Mesenchymal stem cell (in vitro differentiated cells and primary cell): ENCODE results near the gene GSTO2.

Experiments
- DNase-seq: peaks from one replicate; pipeline ENCODE4 v3.0.0-alpha.2; 2013
- H2AFZ ChIP-seq: one replicate; pipeline ENCODE4 v1.6.1; 2013; ENCODE audit warnings: low read depth, mild to moderate bottlenecking, control low read depth, inconsistent platforms, low read length, moderate library complexity
- H2AK5ac ChIP-seq: 2 replicates; pipeline ENCODE4 v1.6.1; 2013; ENCODE audit warnings: low read length, moderate library complexity, mild to moderate bottlenecking, inconsistent platforms; ENCODE audit not compliant: severe bottlenecking
- H2BK120ac ChIP-seq: one replicate; pipeline ENCODE4 v1.6.1; 2013; ENCODE audit warnings: low read depth, mild to moderate bottlenecking, inconsistent platforms, low read length, moderate library complexity
- H2BK12ac ChIP-seq, 2 experiments: one replicate each; pipeline ENCODE4 v1.6.1; 2013; ENCODE audit warnings: inconsistent platforms in 2 of 2, low read length in 2 of 2, mild to moderate bottlenecking in 2 of 2, moderate library complexity in 2 of 2, control low read depth in 1 of 2
- H2BK15ac ChIP-seq: one replicate; pipeline ENCODE4 v1.6.1; 2013; ENCODE audit warnings: mild to moderate bottlenecking, low read depth, inconsistent platforms; ENCODE audit not compliant: poor library complexity, severe bottlenecking
- H2BK5ac ChIP-seq: 2 replicates; pipeline ENCODE4 v1.6.1; 2013; ENCODE audit warnings: low read depth, mild to moderate bottlenecking, low read length, control low read depth, inconsistent platforms; ENCODE audit not compliant: poor library complexity, severe bottlenecking
- H3K14ac ChIP-seq, 2 experiments: one replicate each; pipeline ENCODE4 v1.6.1; 2013; ENCODE audit warnings: inconsistent platforms in 2 of 2, low read length in 2 of 2, control low read depth in 1 of 2, mild to moderate bottlenecking in 1 of 2, moderate library complexity in 1 of 2
- H3K18ac ChIP-seq, 2 experiments: one replicate each; pipeline ENCODE4 v1.6.1; 2013; ENCODE audit warnings: inconsistent platforms in 2 of 2, low read length in 2 of 2, control low read depth in 1 of 2, low read depth in 1 of 2, mild to moderate bottlenecking in 1 of 2
- H3K23ac ChIP-seq, 2 experiments: one replicate each; pipeline ENCODE4 v1.6.1; 2013; ENCODE audit warnings: inconsistent platforms in 2 of 2, low read length in 2 of 2, mild to moderate bottlenecking in 2 of 2, moderate library complexity in 2 of 2, control low read depth in 1 of 2
- H3K27ac ChIP-seq: 2 replicates; pipeline ENCODE4 v1.5.1; 2013; ENCODE audit warnings: mild to moderate bottlenecking, moderate library complexity, low read length, control low read depth, inconsistent platforms; ENCODE audit not compliant: poor library complexity, severe bottlenecking
- H3K27me3 ChIP-seq, 2 experiments: 2 replicates each; pipeline versions ENCODE4 v1.6.1 to v1.7.0; 2013; ENCODE audit warnings: low read length in 2 of 2, mild to moderate bottlenecking in 2 of 2, moderate library complexity in 2 of 2, control low read depth in 1 of 2, inconsistent platforms in 1 of 2; ENCODE audit not compliant: control insufficient read depth in 1 of 2, insufficient read depth in 1 of 2
- H3K36me3 ChIP-seq, 2 experiments: 2 replicates each; pipeline versions ENCODE4 v1.6.1 to v1.7.0; 2013; ENCODE audit warnings: low read length in 2 of 2, control low read depth in 1 of 2, inconsistent platforms in 1 of 2, low read depth in 1 of 2, mild to moderate bottlenecking in 1 of 2; ENCODE audit not compliant: insufficient read depth in 2 of 2, control insufficient read depth in 1 of 2
- H3K4ac ChIP-seq, 2 experiments: one replicate each; pipeline ENCODE4 v1.6.1; 2013; ENCODE audit warnings: inconsistent platforms in 2 of 2, low read length in 2 of 2, mild to moderate bottlenecking in 2 of 2, moderate library complexity in 2 of 2, control low read depth in 1 of 2, low read depth in 1 of 2
- H3K4me1 ChIP-seq: 2 replicates; pipeline ENCODE4 v1.6.1; 2013; ENCODE audit warnings: low read depth, low read length, control low read depth; ENCODE audit not compliant: control insufficient read depth, insufficient read depth
- H3K4me2 ChIP-seq: 2 replicates; pipeline ENCODE4 v1.6.1; 2013; ENCODE audit warnings: low read length, mild to moderate bottlenecking, inconsistent platforms; ENCODE audit not compliant: poor library complexity, severe bottlenecking
- H3K4me3 ChIP-seq, 2 experiments: 2 replicates each; pipeline versions ENCODE4 v1.5.1 to v1.7.0; 2013; ENCODE audit warnings: low read length in 2 of 2, mild to moderate bottlenecking in 2 of 2, control low read depth in 1 of 2, low read depth in 1 of 2; ENCODE audit not compliant: insufficient read depth in 1 of 2
- H3K79me1 ChIP-seq: replicated peaks from 2 replicates; pipeline ENCODE4 v1.6.1; 2013; ENCODE audit warnings: mild to moderate bottlenecking, control low read depth, low read length, inconsistent platforms; ENCODE audit not compliant: poor library complexity, severe bottlenecking
- H3K9ac ChIP-seq: 2 replicates; pipeline ENCODE4 v1.7.0; 2013; ENCODE audit warnings: mild to moderate bottlenecking, low read length, moderate library complexity
- H3K9me3 ChIP-seq: 2 replicates; pipeline ENCODE4 v1.7.0; 2013; ENCODE audit warnings: mild to moderate bottlenecking, low read length; ENCODE audit not compliant: control insufficient read depth
- H4K8ac ChIP-seq: one replicate; pipeline ENCODE4 v1.6.1; 2013; ENCODE audit warnings: inconsistent platforms, mild to moderate bottlenecking, low read length, moderate library complexity
- H4K91ac ChIP-seq: one replicate; pipeline ENCODE4 v1.6.1; 2013; ENCODE audit warnings: mild to moderate bottlenecking, low read length, inconsistent platforms
- WGBS: methylation state at CpG from one replicate; pipeline ENCODE4 v1.1.7; 2013; ENCODE audit warnings: mixed read lengths; 5-methylcytosine and 5-hydroxymethylcytosine counted together

GSTO2 gene

GRCh38 chr10:104279550-104280259, 10.7 kb downstream of the GSTO2 start:
- H3K4ac ChIP-seq = no peak overlapping the region
- H4K91ac ChIP-seq = no peak overlapping the region
- H3K36me3 ChIP-seq = no peaks in the 10 kb centered on the region
- H3K23ac ChIP-seq = no peak overlapping the region
- H3K18ac ChIP-seq = no peak overlapping the region
- H2BK5ac ChIP-seq = no peak overlapping the region
- no peaks in the 10 kb centered on the region for H3K79me1 ChIP-seq
- no peaks in the 10 kb centered on the region for H3K9me3 ChIP-seq
- no peak overlapping the region for H2BK12ac ChIP-seq
- DNase-seq = no peak
- H3K9ac ChIP-seq = no peak overlapping the region
- no peak overlapping the region for H2AFZ ChIP-seq
- no peak overlapping the region for H2BK120ac ChIP-seq
- H3K14ac ChIP-seq = no peak overlapping the region
- H3K4me3 ChIP-seq = no peak overlapping the region
- H3K27me3 ChIP-seq = peaks cover 0 to 32% of the 10 kb centered on the region in 2 experiments
- no peak overlapping the region for H3K4me2 ChIP-seq
- H2BK15ac ChIP-seq = no peak overlapping the region
- H3K27ac ChIP-seq = no peak overlapping the region
- H3K4me1 ChIP-seq = peaks cover 4% of the 10 kb centered on the region
- H4K8ac ChIP-seq = no peak overlapping the region
- no peak overlapping the region for H2AK5ac ChIP-seq
- 97% methylated on average over 3 of the region's 3 CpGs for WGBS

GRCh38 chr10:104281694-104282093, 12.7 kb downstream of the GSTO2 start:
- no peaks in the 10 kb centered on the region for H3K4me1 ChIP-seq
- no peak overlapping the region for H3K18ac ChIP-seq
- no peak overlapping the region for H2AK5ac ChIP-seq
- H2BK5ac ChIP-seq = no peak overlapping the region
- H3K14ac ChIP-seq = no peak overlapping the region
- no peak overlapping the region for H3K4me2 ChIP-seq
- no peak overlapping the region for H3K4me3 ChIP-seq
- H2BK120ac ChIP-seq = no peak overlapping the region
- H2BK12ac ChIP-seq = no peak overlapping the region
- H3K27me3 ChIP-seq = peaks cover 0 to 26% of the 10 kb centered on the region in 2 experiments
- no peak overlapping the region for H2BK15ac ChIP-seq
- no peak overlapping the region for H2AFZ ChIP-seq
- H3K79me1 ChIP-seq = no peaks in the 10 kb centered on the region
- H3K9me3 ChIP-seq = no peaks in the 10 kb centered on the region
- no peak overlapping the region for H4K91ac ChIP-seq
- H3K23ac ChIP-seq = peak overlapping the region in 1 of 2 experiments; percentile 40
- 89% methylated on average over 3 of the region's 3 CpGs for WGBS
- H3K4ac ChIP-seq = no peak overlapping the region
- H3K27ac ChIP-seq = no peak overlapping the region
- no peak overlapping the region for H3K9ac ChIP-seq
- no peak for DNase-seq
- no peaks in the 10 kb centered on the region for H3K36me3 ChIP-seq
- H4K8ac ChIP-seq = no peak overlapping the region

- H3K9me3 ChIP-seq = no peaks in the 10 kb centered on the region
- H3K18ac ChIP-seq = no peak overlapping the region
- DNase-seq = no peak
Observed at GRCh38 chr10:104284846-104285245, 15.9 kb downstream of the GSTO2 start.

GRCh38 chr10:104286939-104287338, 18.0 kb downstream of the GSTO2 start:
- Histone ChIP-seq H4K8ac (no peak overlapping the region), H3K36me3 (no peaks in the 10 kb centered on the region), H2BK5ac (no peak overlapping the region), H2BK12ac (no peak overlapping the region), H3K27me3 (peaks cover 0 to 14% of the 10 kb centered on the region in 2 experiments), H3K4me1 (peaks cover 2% of the 10 kb centered on the region), H3K23ac (no peak overlapping the region), H2AK5ac (no peak overlapping the region), H4K91ac (no peak overlapping the region), H3K4ac (no peak overlapping the region), H3K4me3 (no peak overlapping the region), H2BK120ac (no peak overlapping the region), H3K14ac (no peak overlapping the region), H2BK15ac (no peak overlapping the region), H3K9ac (no peak overlapping the region), H3K9me3 (no peaks in the 10 kb centered on the region), H3K18ac (no peak overlapping the region), H3K27ac (no peak overlapping the region), H3K4me2 (no peak overlapping the region), H2AFZ (no peak overlapping the region), H3K79me1 (no peaks in the 10 kb centered on the region)
- 77% methylated on average over 2 of the region's 2 CpGs for WGBS
- no peak for DNase-seq

More at GRCh38 chr10:104284846-104285245, 15.9 kb downstream of the GSTO2 start:
- Histone ChIP-seq H3K27me3 (peaks cover 0 to 20% of the 10 kb centered on the region in 2 experiments), H3K79me1 (no peaks in the 10 kb centered on the region), H2BK15ac (no peak overlapping the region), H3K14ac (no peak overlapping the region), H3K23ac (no peak overlapping the region), H3K4ac (no peak overlapping the region), H2BK12ac (no peak overlapping the region), H3K4me2 (no peak overlapping the region), H2AFZ (no peak overlapping the region), H2BK120ac (no peak overlapping the region), H3K27ac (no peak overlapping the region), H2AK5ac (no peak overlapping the region), H3K36me3 (no peaks in the 10 kb centered on the region), H4K91ac (no peak overlapping the region), H2BK5ac (no peak overlapping the region), H3K9ac (no peak overlapping the region), H3K4me1 (no peaks in the 10 kb centered on the region), H4K8ac (no peak overlapping the region), H3K4me3 (no peak overlapping the region)
- WGBS = 90% methylated on average over 6 of the region's 7 CpGs
